Lower leg skin (tissue), 3 donors: Measurements from ENCODE around the gene PEX1.
"Not testable (repeated sequence)": the region's sequence is repeated elsewhere in the genome, so short reads cannot be mapped to it uniquely, and the experiment has no call there.

Source experiments
- POLR2A ChIP-seq, 2 donors: fragments of 450-650 bp; IDR thresholded peaks; one replicate each; pipeline ENCODE4 v1.6.1; 2016 to 2017; ENCODE audit warnings: antibody characterized with exemption in 2 of 2, mild to moderate bottlenecking in 1 of 2, moderate library complexity in 1 of 2
- TF ChIP-seq, protein P1 (sequence below), 3 donors: fragments of 450-650 bp; IDR thresholded peaks; one replicate each; pipeline ENCODE4 v1.5.1; 2016; ENCODE audit warnings: antibody characterized with exemption in 3 of 3, mild to moderate bottlenecking in 3 of 3, moderate library complexity in 2 of 3

DNA sequence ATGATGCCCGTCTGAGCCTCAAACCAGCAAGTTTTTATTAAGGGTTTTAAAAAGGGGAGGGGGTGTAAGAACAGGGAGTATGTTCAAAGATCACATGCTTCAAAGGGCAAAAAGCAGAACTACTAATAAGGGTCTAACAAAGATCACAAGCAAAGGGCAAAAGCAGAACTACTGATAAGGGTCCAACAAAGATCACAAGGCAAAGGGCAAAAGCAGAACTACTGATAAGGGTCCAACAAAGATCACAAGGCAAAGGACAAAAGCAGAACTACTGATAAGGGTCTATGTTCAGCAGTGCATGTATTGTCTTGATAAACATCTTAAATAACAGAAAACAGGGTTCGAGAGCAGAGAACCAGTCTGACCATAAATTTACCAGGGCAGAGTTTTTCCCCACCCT is 85.6 kb downstream of the PEX1 start:
- TF ChIP-seq, protein P1, sequence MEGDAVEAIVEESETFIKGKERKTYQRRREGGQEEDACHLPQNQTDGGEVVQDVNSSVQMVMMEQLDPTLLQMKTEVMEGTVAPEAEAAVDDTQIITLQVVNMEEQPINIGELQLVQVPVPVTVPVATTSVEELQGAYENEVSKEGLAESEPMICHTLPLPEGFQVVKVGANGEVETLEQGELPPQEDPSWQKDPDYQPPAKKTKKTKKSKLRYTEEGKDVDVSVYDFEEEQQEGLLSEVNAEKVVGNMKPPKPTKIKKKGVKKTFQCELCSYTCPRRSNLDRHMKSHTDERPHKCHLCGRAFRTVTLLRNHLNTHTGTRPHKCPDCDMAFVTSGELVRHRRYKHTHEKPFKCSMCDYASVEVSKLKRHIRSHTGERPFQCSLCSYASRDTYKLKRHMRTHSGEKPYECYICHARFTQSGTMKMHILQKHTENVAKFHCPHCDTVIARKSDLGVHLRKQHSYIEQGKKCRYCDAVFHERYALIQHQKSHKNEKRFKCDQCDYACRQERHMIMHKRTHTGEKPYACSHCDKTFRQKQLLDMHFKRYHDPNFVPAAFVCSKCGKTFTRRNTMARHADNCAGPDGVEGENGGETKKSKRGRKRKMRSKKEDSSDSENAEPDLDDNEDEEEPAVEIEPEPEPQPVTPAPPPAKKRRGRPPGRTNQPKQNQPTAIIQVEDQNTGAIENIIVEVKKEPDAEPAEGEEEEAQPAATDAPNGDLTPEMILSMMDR (IDR thresholded peaks at IDR 0.05), result not testable (repeated sequence)
- TF ChIP-seq POLR2A (IDR thresholded peaks at IDR 0.05), result not testable (repeated sequence)
